Kidney (tissue), 14 donors: ENCODE data around the gene SBF2. TPM values are rescaled to one million over a fixed set of nuclear protein-coding genes. Genes with fewer than 3 reads are reported as not detected.
"Not testable (repeated sequence)": the region's sequence is repeated elsewhere in the genome, so short reads cannot be mapped to it uniquely, and the experiment has no call there.

Experiments
- DNase-seq, 5 donors: peaks; one replicate each; pipeline ENCODE4 v3.0.0-alpha.2; 2013 to 2020
- FAIRE-seq: peaks from 2 replicates; lab custom pipeline; 2012; peaks lifted over from hg19 to GRCh38; lab: Jason Lieb, UNC
- H3K27ac ChIP-seq, 2 donors: one replicate each; pipeline ENCODE4 v1.7.0; 2013; ENCODE audit warnings: low read depth in 2 of 2, low read length in 2 of 2, inconsistent platforms in 1 of 2
- H3K27me3 ChIP-seq: one replicate; pipeline ENCODE4 v1.7.1; 2013; ENCODE audit warnings: low read length, inconsistent platforms; ENCODE audit not compliant: control insufficient read depth, insufficient read depth
- H3K36me3 ChIP-seq, 3 donors: one replicate each; pipeline versions ENCODE4 v1.7.0 to v1.7.1; 2013; ENCODE audit warnings: low read length in 3 of 3, control low read depth in 1 of 3, inconsistent platforms in 1 of 3; ENCODE audit not compliant: insufficient read depth in 3 of 3, control insufficient read depth in 2 of 3
- H3K4me1 ChIP-seq, 3 donors: one replicate each; pipeline versions ENCODE4 v1.7.0 to v1.7.1; 2013; ENCODE audit warnings: low read length in 3 of 3, inconsistent platforms in 1 of 3, low read depth in 1 of 3; ENCODE audit not compliant: control insufficient read depth in 2 of 3, insufficient read depth in 2 of 3
- H3K4me3 ChIP-seq, 3 donors: one replicate each; pipeline versions ENCODE4 v1.7.0 to v1.8.1; 2013; ENCODE audit warnings: low read length in 3 of 3, control low read depth in 1 of 3, inconsistent platforms in 1 of 3
- H3K9ac ChIP-seq, 3 donors: one replicate each; pipeline versions ENCODE4 v1.7.0 to v1.7.1; 2013; ENCODE audit warnings: low read length in 3 of 3, control low read depth in 1 of 3, inconsistent platforms in 1 of 3
- H3K9me3 ChIP-seq, 3 donors: one replicate each; pipeline versions ENCODE4 v1.7.0 to v1.7.1; 2013; ENCODE audit warnings: low read length in 3 of 3, control low read depth in 1 of 3, inconsistent platforms in 1 of 3; ENCODE audit not compliant: control insufficient read depth in 2 of 3, insufficient read depth in 1 of 3
- intact Hi-C: fragments of 100-400 bp; cut with DNase I; formaldehyde crosslinking; loops from one replicate; pipeline ENCODE4 v1.11.1; 2022
- polyA plus RNA-seq: library from polyadenylated mRNA; stranded (reverse); fragments of 350-450 nt; fragmentation: Illumina TruSeq; extraction: RNeasy Lipid Tissue Mini Kit (QIAGEN cat#74804); gene quantifications from one replicate; pipeline ENCODE4 v1.2.3, GENCODE V29; 2014; ENCODE audit warnings: low read depth, low replicate concordance; ENCODE audit not compliant: insufficient read depth
- total RNA-seq: library from RNA; stranded (reverse); fragmentation: NEBNext Ultra II Directional; extraction: Animal tissue kit (Norgen Biotek cat#: 25700); gene quantifications from one replicate; pipeline ENCODE4 v1.2.1, GENCODE V29; 2021
- TF ChIP-seq, protein P1 (sequence below): IDR thresholded peaks from 3 replicates; pipeline ENCODE4 v1.5.1; 2012; ENCODE audit warnings: mild to moderate bottlenecking, moderate library complexity, borderline replicate concordance; ENCODE audit not compliant: insufficient read depth; ENCODE audit errors: extremely low read depth
- donor health status: control.
- donor health status: control.
- donor health status: control.
- donor health status: control.
- donor health status: control.
- donor health status: DM: yes; HTN: yes; CAD: no.
- donor health status: Normal renal cell carcinoma (clear cell type).

SBF2 gene
- total and polyA plus RNA-seq, 2 donors from 2014 or later: 13.1 to 55.4 TPM

DNA sequence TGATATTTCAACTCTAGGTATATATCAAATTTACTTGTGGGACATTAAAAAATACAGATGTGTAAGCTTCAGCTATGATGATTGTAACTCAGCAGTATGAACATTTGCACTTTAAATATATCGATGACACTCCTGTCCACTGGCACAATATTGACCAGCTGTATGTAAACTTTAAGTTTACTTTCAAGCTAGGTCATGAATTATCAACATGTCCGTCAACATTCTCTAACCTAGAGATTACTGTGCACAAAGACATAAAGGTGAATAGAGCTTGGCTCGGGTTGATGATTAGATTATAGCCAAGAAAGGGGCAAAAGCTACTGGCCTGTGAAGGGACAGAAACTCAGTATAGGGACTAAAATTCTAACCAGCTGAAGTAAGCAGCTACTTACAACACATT is 343.6 kb downstream of the SBF2 start:
- intact Hi-C loops: no loop called here
- DNase-seq (no peak), FAIRE-seq (no peak)
- Histone ChIP-seq H3K4me1 (no peaks in the 10 kb centered on the region), H3K9ac (no peak overlapping the region), H3K4me3 (no peak overlapping the region), H3K36me3 (peaks cover 0 to 2% (median 0%) of the 10 kb centered on the region in 3 donors), H3K27me3 (no peaks in the 10 kb centered on the region), H3K9me3 (peaks cover 0 to 7% (median 0%) of the 10 kb centered on the region in 3 donors), H3K27ac (no peak overlapping the region)
- TF ChIP-seq, protein P1, sequence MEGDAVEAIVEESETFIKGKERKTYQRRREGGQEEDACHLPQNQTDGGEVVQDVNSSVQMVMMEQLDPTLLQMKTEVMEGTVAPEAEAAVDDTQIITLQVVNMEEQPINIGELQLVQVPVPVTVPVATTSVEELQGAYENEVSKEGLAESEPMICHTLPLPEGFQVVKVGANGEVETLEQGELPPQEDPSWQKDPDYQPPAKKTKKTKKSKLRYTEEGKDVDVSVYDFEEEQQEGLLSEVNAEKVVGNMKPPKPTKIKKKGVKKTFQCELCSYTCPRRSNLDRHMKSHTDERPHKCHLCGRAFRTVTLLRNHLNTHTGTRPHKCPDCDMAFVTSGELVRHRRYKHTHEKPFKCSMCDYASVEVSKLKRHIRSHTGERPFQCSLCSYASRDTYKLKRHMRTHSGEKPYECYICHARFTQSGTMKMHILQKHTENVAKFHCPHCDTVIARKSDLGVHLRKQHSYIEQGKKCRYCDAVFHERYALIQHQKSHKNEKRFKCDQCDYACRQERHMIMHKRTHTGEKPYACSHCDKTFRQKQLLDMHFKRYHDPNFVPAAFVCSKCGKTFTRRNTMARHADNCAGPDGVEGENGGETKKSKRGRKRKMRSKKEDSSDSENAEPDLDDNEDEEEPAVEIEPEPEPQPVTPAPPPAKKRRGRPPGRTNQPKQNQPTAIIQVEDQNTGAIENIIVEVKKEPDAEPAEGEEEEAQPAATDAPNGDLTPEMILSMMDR: no peak

DNA sequence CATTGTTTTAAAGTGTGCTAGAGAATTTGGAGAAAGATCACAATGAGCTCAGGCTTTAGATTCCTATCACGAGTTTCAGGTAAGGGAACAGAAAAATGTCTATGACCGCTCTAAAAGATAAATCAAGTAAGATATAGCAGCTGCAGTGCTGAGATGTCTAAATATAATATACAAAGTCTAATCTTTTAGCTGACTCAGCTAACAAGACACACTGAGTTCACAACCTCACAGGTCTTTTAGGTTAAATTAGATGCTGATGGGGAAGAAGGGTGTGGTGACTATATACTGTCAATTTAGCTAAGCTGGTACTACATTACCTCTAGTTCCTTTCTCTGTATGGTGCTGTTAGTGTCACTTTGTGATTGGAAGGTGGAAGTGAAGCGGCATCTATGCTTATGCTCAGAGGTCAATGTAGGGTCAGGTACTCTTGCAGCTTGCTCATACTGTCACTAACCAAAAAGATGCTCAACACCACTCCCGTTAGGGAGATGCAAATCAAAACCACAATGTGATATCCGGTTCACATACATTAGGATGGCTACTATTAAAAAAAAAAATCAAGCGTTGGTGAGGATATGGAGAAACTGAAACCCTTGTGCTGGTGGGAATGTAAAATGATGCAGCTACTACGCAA is 346.7 kb downstream of the SBF2 start:
- H3K9me3 ChIP-seq: peaks cover 0 to 10% (median 0%) of the 10 kb centered on the region in 3 donors
- H3K4me3 ChIP-seq: no peak overlapping the region
- TF ChIP-seq, protein P1: no peak
- no peaks in the 10 kb centered on the region for H3K4me1 ChIP-seq
- FAIRE-seq (no peak), DNase-seq (no peak)
- H3K9ac ChIP-seq: no peak overlapping the region
- peaks cover 0 to 2% (median 0%) of the 10 kb centered on the region in 3 donors for H3K36me3 ChIP-seq
- intact Hi-C loops: no loop called here
- no peaks in the 10 kb centered on the region for H3K27me3 ChIP-seq
- H3K27ac ChIP-seq: no peak overlapping the region

DNA sequence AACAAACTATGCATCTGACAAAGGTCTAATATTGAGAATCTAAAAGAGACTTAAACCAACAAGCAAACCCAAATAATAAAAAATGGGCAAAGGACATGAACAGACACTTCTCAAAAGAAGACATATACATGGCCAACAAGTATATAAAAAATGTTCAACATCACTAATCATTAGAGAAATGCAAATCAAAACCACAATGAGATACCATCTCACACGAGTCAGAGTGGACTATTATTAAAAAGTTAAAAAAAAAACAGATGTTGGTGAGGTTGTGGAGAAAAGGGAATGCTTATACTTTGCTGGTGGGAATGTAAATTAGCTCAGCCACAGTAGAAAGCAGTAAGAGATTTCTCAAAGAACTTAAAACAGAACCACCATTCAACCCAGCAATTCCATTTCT is 348.3 kb downstream of the SBF2 start:
- H3K27ac ChIP-seq, H3K9ac ChIP-seq, intact Hi-C loops, H3K36me3 ChIP-seq, H3K27me3 ChIP-seq, H3K4me3 ChIP-seq, H3K4me1 ChIP-seq, DNase-seq, FAIRE-seq: not testable (repeated sequence)
- peaks cover 0 to 10% (median 0%) of the 10 kb centered on the region in 3 donors for H3K9me3 ChIP-seq

DNA sequence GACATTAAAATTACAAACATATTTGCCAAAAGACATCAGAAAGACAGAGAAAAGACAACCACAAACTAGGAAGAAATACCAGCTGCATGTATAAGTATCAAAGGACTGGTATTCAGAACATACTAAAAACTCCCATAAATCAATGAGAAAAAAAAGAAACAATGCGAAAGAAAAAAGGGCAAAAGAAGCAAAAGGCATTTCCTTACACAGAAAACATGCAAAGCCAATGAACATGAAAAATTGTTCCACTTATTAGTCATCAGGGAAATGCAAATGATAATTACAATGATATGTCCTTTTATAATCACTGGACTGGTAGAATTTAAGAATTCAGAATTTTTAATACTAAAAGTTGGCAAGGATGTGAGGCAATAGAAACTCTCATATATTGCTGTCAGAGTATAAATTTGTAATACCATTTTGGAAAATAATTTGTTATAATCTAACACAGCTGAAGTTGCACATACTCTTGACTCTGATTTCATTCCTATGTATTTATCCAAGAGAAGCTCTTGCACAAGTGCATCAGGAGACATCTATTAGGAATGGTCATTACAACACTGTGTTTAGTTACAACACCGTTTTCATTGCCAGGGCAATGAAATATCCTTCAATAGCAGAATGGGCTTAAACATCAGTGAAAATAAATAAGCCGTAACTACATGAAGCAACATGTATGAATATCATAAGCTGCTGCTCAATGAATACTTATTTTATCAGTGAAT is 350.5 kb downstream of the SBF2 start:
- Histone ChIP-seq H3K27ac (no peak overlapping the region), H3K4me3 (no peak overlapping the region), H3K9ac (no peak overlapping the region), H3K27me3 (no peaks in the 10 kb centered on the region), H3K9me3 (peaks cover 0 to 10% (median 0%) of the 10 kb centered on the region in 3 donors), H3K4me1 (no peaks in the 10 kb centered on the region), H3K36me3 (peaks cover 0 to 2% (median 0%) of the 10 kb centered on the region in 3 donors)
- FAIRE-seq (peak; percentile 30), DNase-seq (no peak)
- TF ChIP-seq, protein P1: no peak
- intact Hi-C loops: no loop called here
